ENCODE data around the gene NPLOC4. TPM values are rescaled to one million over a fixed set of nuclear protein-coding genes. Genes with fewer than 3 reads are reported as not detected.
A peak's percentile ranks its signal among the peaks of the same experiment; 100 is the strongest.

NPLOC4 gene
- total and polyA plus RNA-seq, 11 donors = 28.2 to 133 (median 99.2) TPM

DNA sequence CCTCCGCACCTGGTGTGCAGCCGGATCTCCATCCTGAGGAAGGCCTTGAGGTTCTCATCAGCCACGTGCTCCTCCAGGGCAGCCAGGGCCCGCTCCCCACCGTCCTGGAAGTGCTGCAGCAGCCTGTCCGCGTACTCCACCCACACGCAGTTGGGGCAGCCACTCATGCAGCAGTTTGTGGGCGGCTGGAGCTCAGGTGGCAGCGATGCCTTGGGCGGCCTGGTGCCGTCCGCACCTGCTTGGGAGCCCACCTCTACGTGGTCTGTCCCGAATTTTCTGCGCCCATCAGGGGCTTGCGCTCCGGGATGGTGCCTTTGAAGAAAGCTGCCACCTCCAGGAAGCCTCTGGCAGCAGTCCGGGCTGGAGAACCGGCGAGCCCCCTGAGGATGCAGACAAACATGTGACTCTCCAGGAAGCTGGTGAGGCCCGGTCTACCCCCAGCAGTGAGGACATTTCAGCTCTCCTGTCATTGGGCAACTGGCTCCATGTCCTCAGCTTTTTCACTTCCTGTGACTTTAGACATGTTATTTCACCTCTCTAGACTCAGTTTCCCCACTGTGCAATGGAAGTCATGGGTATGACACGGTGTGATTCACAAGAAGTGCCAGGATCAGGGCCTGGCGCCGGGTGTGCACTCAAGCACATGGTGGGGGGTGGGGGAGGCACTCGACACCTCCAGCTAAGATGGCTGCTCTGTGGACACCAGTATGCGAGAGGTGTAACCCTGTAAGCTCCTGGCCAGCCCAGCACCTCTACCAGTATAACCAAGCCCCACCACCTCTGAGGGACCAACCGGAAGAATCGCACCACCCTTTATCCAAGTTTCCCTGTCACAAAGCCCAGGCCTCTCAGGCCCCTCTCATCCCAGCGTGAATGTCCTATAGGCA is 28.5 kb upstream of the NPLOC4 start:
- peaks cover 0 to 29% (median 16%) of the 10 kb centered on the region in 12 donors for H3K4me1 ChIP-seq
- peak in 2 of 4 donors; percentile 3 to 25 for ATAC-seq
- TF ChIP-seq CTCF (IDR thresholded peaks at IDR 0.05) (no peak), POLR2A (IDR thresholded peaks at IDR 0.05) (no peak)
- peak overlapping the region; percentile 77 to 100 (median 94) for H3K4me3 ChIP-seq
- DNase-seq = peak in 1 of 5 donors; percentile 43
- H3K36me3 ChIP-seq = peaks cover 0 to 31% (median 14%) of the 10 kb centered on the region in 9 donors
- peak overlapping the region in 11 of 12 donors; percentile 78 to 95 (median 88) for H3K27ac ChIP-seq
- intact Hi-C loops (cut with DNase I) = loop anchor here in 4 of 10 donors (2.0 kb wide), 2 partner anchors 17 to 29 kb away; partner anchors contain the start of genes NPLOC4 (in 3 of the 4), TSPAN10 (in 3 of the 4) and ARL16 (in 1 of the 4)
- 46 to 67% (median 61%) methylated on average over 14 to 30 of the region's 30 CpGs for WGBS, 4 donors
- no peaks in the 10 kb centered on the region for H3K27me3 ChIP-seq
- no peaks in the 10 kb centered on the region for H3K9me3 ChIP-seq

DNA sequence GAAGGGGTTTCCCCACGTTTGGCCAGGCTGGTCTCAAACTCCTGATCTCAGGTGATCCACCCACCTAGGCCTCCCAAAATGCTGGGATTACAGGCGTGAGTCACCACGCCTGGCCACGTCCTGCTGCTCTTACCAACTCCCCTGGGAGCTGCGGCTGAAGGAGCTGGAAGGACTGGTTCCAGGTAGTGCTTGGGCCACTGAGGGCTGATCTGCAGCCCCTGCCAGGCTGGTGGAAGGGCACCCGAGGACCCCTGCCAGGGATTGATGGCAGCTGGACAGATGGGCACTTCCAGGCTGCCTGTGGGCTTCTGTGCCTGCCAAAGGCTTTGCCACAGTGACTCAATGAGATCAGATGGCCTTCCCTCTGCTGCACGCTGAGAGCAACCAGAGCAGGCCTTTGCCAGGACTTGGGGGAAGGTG is 27.1 kb upstream of the NPLOC4 start:
- no peak overlapping the region for H3K27ac ChIP-seq
- ATAC-seq = no peak
- H3K9me3 ChIP-seq = no peaks in the 10 kb centered on the region
- H3K4me1 ChIP-seq = peaks cover 0 to 29% (median 16%) of the 10 kb centered on the region in 12 donors
- no peaks in the 10 kb centered on the region for H3K27me3 ChIP-seq
- H3K4me3 ChIP-seq = no peak overlapping the region
- H3K36me3 ChIP-seq = peaks cover 0 to 18% (median 6%) of the 10 kb centered on the region in 9 donors
- TF ChIP-seq POLR2A (IDR thresholded peaks at IDR 0.05) (no peak), CTCF (IDR thresholded peaks at IDR 0.05) (no peak)
- WGBS, 4 donors = 76 to 88% (median 81%) methylated on average over 7 of the region's 7 CpGs
- intact Hi-C loops (cut with DNase I) = loop anchor here in 1 of 10 donors (2.0 kb wide), 1 partner anchor 27 kb away; the partner anchor contains the start of genes NPLOC4 and TSPAN10
- no peak for DNase-seq

DNA sequence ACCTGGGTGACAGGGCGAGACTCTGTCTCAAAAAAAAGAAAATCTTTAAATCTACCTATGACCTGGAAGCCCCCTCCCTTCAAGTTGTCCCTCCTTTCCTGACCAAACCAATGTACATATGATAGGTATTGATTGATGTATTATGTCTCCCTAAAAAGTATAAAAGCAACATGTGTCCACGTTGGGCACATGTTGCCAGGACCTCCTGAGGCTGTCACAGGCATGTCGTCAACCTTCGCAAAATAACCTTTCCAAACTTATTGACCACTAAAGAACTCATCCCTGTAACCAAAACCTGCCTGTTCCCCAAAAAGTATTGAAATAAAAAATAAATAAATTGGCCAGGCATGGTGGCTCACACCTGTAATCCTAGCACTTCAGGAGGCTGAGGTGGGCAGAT is 25.1 kb upstream of the NPLOC4 start:
- DNase-seq = no peak
- 94 to 96% (median 95%) methylated on average over 4 of the region's 4 CpGs for WGBS, 4 donors

More for the DNA sequence above, 25.1 kb upstream of the NPLOC4 start:
- Histone ChIP-seq H3K4me3 (no peak overlapping the region), H3K27me3 (no peaks in the 10 kb centered on the region), H3K9me3 (no peaks in the 10 kb centered on the region), H3K36me3 (peaks cover 0 to 7% (median 3%) of the 10 kb centered on the region in 9 donors), H3K4me1 (peaks cover 0 to 18% (median 10%) of the 10 kb centered on the region in 12 donors), H3K27ac (no peak overlapping the region)
- TF ChIP-seq CTCF (IDR thresholded peaks at IDR 0.05) = no peak
- no peak for TF ChIP-seq POLR2A (IDR thresholded peaks at IDR 0.05)
- intact Hi-C loops (cut with DNase I) = no loop called here
- no peak for ATAC-seq

Measured in heart left ventricle (tissue), 16 donors.